Measurements from ENCODE around the gene GADD45GIP1. TPM values are rescaled to one million over a fixed set of nuclear protein-coding genes. Genes with fewer than 3 reads are reported as not detected.

GADD45GIP1 gene
- total RNA-seq, 2 donors from 2014 or later, result 31.0 to 34.9 TPM

- H3K4me3 ChIP-seq (ENCODE audit: low read length), result no peak overlapping the region
- no peaks in the 10 kb centered on the region for H3K9me3 Mint-ChIP-seq
- peaks cover 78% of the 10 kb centered on the region for H3K27me3 ChIP-seq (ENCODE audit: control insufficient read depth, insufficient read depth, low read length, poor library complexity, severe bottlenecking)
- H3K27ac ChIP-seq (ENCODE audit: low read depth, low read length), result no peak overlapping the region
- TF ChIP-seq, protein P1, sequence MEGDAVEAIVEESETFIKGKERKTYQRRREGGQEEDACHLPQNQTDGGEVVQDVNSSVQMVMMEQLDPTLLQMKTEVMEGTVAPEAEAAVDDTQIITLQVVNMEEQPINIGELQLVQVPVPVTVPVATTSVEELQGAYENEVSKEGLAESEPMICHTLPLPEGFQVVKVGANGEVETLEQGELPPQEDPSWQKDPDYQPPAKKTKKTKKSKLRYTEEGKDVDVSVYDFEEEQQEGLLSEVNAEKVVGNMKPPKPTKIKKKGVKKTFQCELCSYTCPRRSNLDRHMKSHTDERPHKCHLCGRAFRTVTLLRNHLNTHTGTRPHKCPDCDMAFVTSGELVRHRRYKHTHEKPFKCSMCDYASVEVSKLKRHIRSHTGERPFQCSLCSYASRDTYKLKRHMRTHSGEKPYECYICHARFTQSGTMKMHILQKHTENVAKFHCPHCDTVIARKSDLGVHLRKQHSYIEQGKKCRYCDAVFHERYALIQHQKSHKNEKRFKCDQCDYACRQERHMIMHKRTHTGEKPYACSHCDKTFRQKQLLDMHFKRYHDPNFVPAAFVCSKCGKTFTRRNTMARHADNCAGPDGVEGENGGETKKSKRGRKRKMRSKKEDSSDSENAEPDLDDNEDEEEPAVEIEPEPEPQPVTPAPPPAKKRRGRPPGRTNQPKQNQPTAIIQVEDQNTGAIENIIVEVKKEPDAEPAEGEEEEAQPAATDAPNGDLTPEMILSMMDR (conservative IDR thresholded peaks at IDR 0.05), result no peak
- no peak overlapping the region for H3K4me3 Mint-ChIP-seq
- no peaks in the 10 kb centered on the region for H3K4me1 Mint-ChIP-seq
- 73 to 80% methylated on average over 8 to 16 of the region's 16 CpGs for WGBS, 2 experiments (ENCODE audit: insufficient coverage in 1 of 2, insufficient read length in 1 of 2)
- H3K36me3 Mint-ChIP-seq (ENCODE audit: low read depth), result no peaks in the 10 kb centered on the region
- DNase-seq, result no peak
- H3K9ac ChIP-seq (ENCODE audit: extremely low read depth, low read length, poor library complexity, severe bottlenecking), result no peak overlapping the region
- H3K27ac Mint-ChIP-seq, result no peak overlapping the region
- no peaks in the 10 kb centered on the region for H3K36me3 ChIP-seq (ENCODE audit: control insufficient read depth, insufficient read depth, low read length)
- H3K4me1 ChIP-seq (ENCODE audit: control insufficient read depth, insufficient read depth, low read length), result no peaks in the 10 kb centered on the region
- H3K27me3 Mint-ChIP-seq (ENCODE audit: insufficient read depth), result peaks cover 8% of the 10 kb centered on the region
- no peaks in the 10 kb centered on the region for H3K9me3 ChIP-seq (ENCODE audit: control insufficient read depth, low read length)
These were observed 28.2 kb upstream of the GADD45GIP1 start for GRCh38 chr19:12985049-12985776.

- H3K9me3 Mint-ChIP-seq, result no peaks in the 10 kb centered on the region
These were observed 27.6 kb upstream of the GADD45GIP1 start for GRCh38 chr19:12984683-12985048.

DNA sequence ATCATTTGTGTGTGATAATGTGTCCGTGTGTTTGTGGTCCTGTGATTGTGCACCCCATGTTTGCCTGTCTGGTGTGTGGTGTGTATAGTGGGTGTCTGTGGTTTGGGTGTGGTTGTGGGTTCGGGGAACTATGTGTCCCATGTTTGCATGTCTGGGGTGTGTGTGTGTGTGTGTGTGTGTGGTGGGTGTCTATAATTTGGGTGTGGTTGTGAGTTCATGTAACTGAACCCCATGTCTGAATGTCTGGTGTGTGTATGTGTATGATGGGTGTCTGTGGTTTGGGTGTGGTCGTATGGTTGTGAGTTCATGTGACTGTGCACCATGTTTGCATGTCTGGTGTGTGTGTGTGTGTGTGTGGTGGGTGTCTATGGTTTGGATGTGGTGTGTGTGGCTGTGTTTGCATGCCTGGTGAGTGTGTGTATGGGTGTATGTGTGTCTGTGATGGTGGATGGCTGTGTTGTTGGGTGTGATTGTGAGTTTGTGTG is 27.2 kb upstream of the GADD45GIP1 start:
- TF ChIP-seq, protein P1 (conservative IDR thresholded peaks at IDR 0.05), result no peak
- no peaks in the 10 kb centered on the region for H3K36me3 ChIP-seq (ENCODE audit: control insufficient read depth, insufficient read depth, low read length)
- H3K27me3 ChIP-seq (ENCODE audit: control insufficient read depth, insufficient read depth, low read length, poor library complexity, severe bottlenecking), result peaks cover 68% of the 10 kb centered on the region
- Mint-ChIP-seq H3K9me3 (no peaks in the 10 kb centered on the region), H3K27ac (no peak overlapping the region), H3K4me3 (no peak overlapping the region), H3K27me3 (ENCODE audit: insufficient read depth) (peaks cover 13% of the 10 kb centered on the region), H3K4me1 (no peaks in the 10 kb centered on the region), H3K36me3 (ENCODE audit: low read depth) (no peaks in the 10 kb centered on the region)
- no peak overlapping the region for H3K9ac ChIP-seq (ENCODE audit: extremely low read depth, low read length, poor library complexity, severe bottlenecking)
- no peaks in the 10 kb centered on the region for H3K4me1 ChIP-seq (ENCODE audit: control insufficient read depth, insufficient read depth, low read length)
- H3K4me3 ChIP-seq (ENCODE audit: low read length), result no peak overlapping the region
- WGBS, 2 experiments (ENCODE audit: insufficient coverage in 1 of 2, insufficient read length in 1 of 2), result 91% methylated on average over 3 of the region's 3 CpGs; no CpG with 5 or more reads in 1 of the 2 experiments
- no peaks in the 10 kb centered on the region for H3K9me3 ChIP-seq (ENCODE audit: control insufficient read depth, low read length)
- no peak overlapping the region for H3K27ac ChIP-seq (ENCODE audit: low read depth, low read length)
- DNase-seq, result no peak

More at GRCh38 chr19:12984683-12985048, 27.6 kb upstream of the GADD45GIP1 start:
- H3K27ac ChIP-seq (ENCODE audit: low read depth, low read length), result no peak overlapping the region
- H3K36me3 ChIP-seq (ENCODE audit: control insufficient read depth, insufficient read depth, low read length), result no peaks in the 10 kb centered on the region
- H3K9ac ChIP-seq (ENCODE audit: extremely low read depth, low read length, poor library complexity, severe bottlenecking), result no peak overlapping the region
- no peaks in the 10 kb centered on the region for H3K9me3 ChIP-seq (ENCODE audit: control insufficient read depth, low read length)
- TF ChIP-seq, protein P1 (conservative IDR thresholded peaks at IDR 0.05), result no peak
- H3K36me3 Mint-ChIP-seq (ENCODE audit: low read depth), result no peaks in the 10 kb centered on the region
- no peak overlapping the region for H3K27ac Mint-ChIP-seq
- H3K4me3 ChIP-seq (ENCODE audit: low read length), result no peak overlapping the region
- peaks cover 8% of the 10 kb centered on the region for H3K27me3 Mint-ChIP-seq (ENCODE audit: insufficient read depth)
- H3K27me3 ChIP-seq (ENCODE audit: control insufficient read depth, insufficient read depth, low read length, poor library complexity, severe bottlenecking), result peaks cover 73% of the 10 kb centered on the region
- no peak for DNase-seq
- H3K4me3 Mint-ChIP-seq, result no peak overlapping the region
- H3K4me1 ChIP-seq (ENCODE audit: control insufficient read depth, insufficient read depth, low read length), result no peaks in the 10 kb centered on the region
- 66% methylated on average over 8 of the region's 10 CpGs; no CpG with 5 or more reads in 1 of the 2 experiments for WGBS, 2 experiments (ENCODE audit: insufficient coverage in 1 of 2, insufficient read length in 1 of 2)
- H3K4me1 Mint-ChIP-seq, result no peaks in the 10 kb centered on the region

Data from endodermal cell (in vitro differentiated cells).